Fibroblast of gingiva (primary cell): ENCODE measurements around the gene PDLIM1.

Source experiments
- DNase-seq: peaks from one replicate; pipeline ENCODE4 v3.0.0-alpha.2; 2011; ENCODE audit warnings: low read depth

PDLIM1 gene

DNA sequence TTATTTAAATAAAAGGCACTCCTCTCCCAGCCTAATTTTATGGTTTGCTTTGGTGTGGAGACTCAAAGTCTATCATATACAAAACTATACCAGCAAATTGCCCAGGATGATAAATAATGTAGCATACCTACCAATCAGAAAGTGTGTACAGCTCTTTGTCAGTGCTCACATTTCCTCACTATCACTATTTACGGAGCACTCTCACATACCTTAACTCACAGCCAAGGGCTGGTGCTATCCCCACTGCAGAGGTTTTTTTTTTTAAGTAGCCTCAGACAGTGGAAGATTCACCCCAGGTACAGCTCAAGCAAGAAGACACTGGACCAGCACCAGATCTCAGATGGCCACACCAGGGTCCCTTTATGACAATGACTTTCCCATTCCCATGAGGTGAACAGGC, 2.5 kb downstream of the PDLIM1 start:
- DNase-seq = no peak

GRCh38 chr10:95287281-95287680, 3.5 kb downstream of the PDLIM1 start:
- DNase-seq = no peak

DNA sequence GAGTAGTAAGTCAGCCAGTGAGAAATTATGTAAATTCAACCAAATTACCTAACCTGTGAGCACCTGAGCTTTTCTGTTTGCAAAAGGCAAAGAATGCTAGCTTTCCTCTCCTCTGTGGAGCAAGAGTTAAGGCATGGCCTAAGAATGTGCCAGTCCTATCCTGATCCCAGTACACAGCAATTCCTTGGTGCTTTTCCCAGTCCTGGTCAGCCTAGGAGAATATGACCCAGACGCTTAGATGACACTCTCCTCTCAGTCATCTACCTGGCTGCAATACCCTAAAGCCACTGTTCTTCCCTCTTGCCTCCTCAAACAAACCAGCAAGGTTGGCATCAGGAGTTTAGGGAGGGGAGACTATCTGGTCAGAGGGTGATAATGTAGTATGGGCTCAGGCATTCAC, 4.1 kb downstream of the PDLIM1 start:
- DNase-seq = no peak

- DNase-seq = no peak
Observed at GRCh38 chr10:95285556-95285955, 5.2 kb downstream of the PDLIM1 start.

DNA sequence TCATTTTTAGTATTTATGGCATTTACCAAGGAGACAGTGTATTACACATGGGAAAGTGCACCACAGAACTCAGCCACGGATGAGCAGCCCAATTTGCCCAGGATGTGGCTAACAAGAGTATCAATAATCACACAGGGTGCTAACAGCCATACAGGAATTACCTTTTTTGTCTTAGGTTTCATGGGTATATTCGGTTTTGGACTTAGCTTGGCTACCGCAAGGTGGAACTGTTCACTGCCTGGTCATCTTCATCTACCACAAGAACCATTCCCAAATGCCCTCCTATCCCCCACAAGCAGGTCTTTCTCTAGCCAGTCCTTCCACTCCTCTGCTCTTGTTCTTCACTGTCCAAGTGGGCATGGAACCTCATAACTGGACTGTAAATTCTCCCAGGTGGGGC, 6.0 kb downstream of the PDLIM1 start:
- no peak for DNase-seq

GRCh38 chr10:95282107-95282506, 8.7 kb downstream of the PDLIM1 start:
- no peak for DNase-seq

- no peak for DNase-seq
Observed at GRCh38 chr10:95281206-95281605, 9.6 kb downstream of the PDLIM1 start.

GRCh38 chr10:95280637-95281036, 10.2 kb downstream of the PDLIM1 start:
- no peak for DNase-seq

- peak; percentile 69 for DNase-seq
Observed at GRCh38 chr10:95279042-95279820, 11.6 kb downstream of the PDLIM1 start.

GRCh38 chr10:95278061-95278988, 12.5 kb downstream of the PDLIM1 start:
- peak; percentile 96 for DNase-seq

GRCh38 chr10:95277614-95278013, 13.2 kb downstream of the PDLIM1 start:
- DNase-seq = no peak

DNA sequence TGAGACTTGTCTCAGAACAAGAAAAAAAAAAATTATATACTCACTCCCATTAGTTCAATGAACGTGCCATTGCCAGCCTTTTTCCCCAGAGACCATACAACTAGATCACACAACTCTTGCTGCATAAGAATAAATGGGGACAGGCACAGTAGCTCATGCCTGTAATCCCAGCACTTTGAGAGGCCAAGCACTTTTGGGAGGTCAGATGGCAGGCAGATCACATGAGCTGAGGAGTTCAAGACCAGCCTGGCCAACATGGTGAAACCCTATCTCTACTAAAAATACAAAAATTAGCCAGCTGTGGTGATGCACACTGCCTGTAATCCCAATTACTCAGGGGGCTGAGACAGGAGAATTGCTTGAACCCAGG, 13.6 kb downstream of the PDLIM1 start:
- DNase-seq = peak; percentile 80

- no peak for DNase-seq
Observed at GRCh38 chr10:95276367-95277200, 14.2 kb downstream of the PDLIM1 start.

GRCh38 chr10:95275726-95276366, 15.0 kb downstream of the PDLIM1 start:
- DNase-seq = peak; percentile 52

GRCh38 chr10:95273393-95274312, 17.1 kb downstream of the PDLIM1 start:
- peak; percentile 89 for DNase-seq

DNA sequence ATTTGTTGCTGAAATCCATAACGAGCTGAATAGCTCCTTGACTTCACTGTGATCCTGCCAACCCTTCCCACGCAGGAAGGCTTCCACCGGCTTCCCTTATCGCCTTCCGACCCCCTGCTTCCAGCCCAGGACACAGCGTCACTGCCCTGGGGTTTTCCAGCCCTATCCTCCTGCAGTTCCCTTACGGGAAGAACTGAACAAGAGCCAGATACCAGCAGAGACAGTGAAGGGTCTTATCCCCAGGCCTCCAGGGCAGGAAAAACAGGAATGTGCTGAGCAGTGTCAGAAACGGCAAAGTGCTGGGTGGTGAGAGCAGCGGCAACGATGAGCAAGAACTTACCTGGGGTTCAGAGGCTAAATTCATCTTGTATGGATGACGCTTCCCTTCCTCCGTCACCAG, 22.4 kb downstream of the PDLIM1 start:
- DNase-seq = no peak

- no peak for DNase-seq
Observed at GRCh38 chr10:95267251-95267650, 23.6 kb downstream of the PDLIM1 start.

DNA sequence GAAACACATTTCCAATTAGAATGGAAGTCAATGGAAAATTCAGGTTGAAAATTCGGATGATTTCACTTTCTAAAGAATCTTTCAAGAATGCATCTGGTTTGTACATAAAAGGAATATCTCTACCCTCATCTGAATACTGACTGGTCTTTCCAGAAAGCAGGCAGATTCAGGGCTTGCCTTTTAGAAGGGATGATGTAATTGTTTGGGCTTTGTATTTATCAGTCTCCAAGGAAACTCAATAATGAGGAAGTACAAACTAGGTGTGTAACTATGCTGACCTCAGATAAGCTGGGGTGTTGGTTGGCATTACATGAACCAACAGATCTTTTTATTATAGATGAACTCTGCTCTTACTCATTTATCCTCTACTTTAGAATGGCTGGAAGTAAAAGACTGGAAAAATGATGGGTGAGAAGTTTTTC, 24.1 kb downstream of the PDLIM1 start:
- peak; percentile 45 for DNase-seq

- no peak for DNase-seq
Observed at GRCh38 chr10:95265572-95265971, 25.2 kb downstream of the PDLIM1 start.

GRCh38 chr10:95264227-95265051, 26.4 kb downstream of the PDLIM1 start:
- DNase-seq = no peak
